ENCODE data around the gene LCE2B.

GRCh38 chr1:152640351-152640750 lies 45.6 kb upstream of the LCE2B start:
- TF ChIP-seq CTCF (IDR thresholded peaks at IDR 0.05) (no peak), EZH2 (IDR thresholded peaks at IDR 0.05) (no peak)
